IMR-90 (cell line): Measurements from ENCODE around the gene SLC51A. TPM values are rescaled to one million over a fixed set of nuclear protein-coding genes. Genes with fewer than 3 reads are reported as not detected.
A peak's percentile ranks its signal among the peaks of the same experiment; 100 is the strongest.

Source experiments
- ATAC-seq: fragments of 200-7000 bp; cut with Tn5 transposase; 2 replicates; pipeline ENCODE4 v1.9.1; 2020; ENCODE audit warnings: low read depth, mild to moderate bottlenecking, moderate library complexity
- BruUV-seq: library from RNA; stranded (reverse); fragments of 400-500 nt; replicated peaks from 2 replicates; lab custom pipeline; 2021; lab: Mats Ljungman, UMichigan
- CTCF ChIA-PET: fragments of 300-600 bp; formaldehyde crosslinking; extraction: SDS; loops from one replicate; lab custom pipeline; 2021; ENCODE audit warnings: antibody characterized with exemption; lab: Yijun Ruan, JAX
- POLR2A ChIA-PET: fragments of 300-600 bp; sonication (Branson Sonifier 250); formaldehyde crosslinking; loops from one replicate; lab custom pipeline; 2022; ENCODE audit warnings: antibody characterized with exemption; ENCODE audit not compliant: unreplicated experiment; lab: Charles Lee
- DNase-seq: peaks from one replicate; pipeline ENCODE4 v3.0.0; 2013
- H2AFZ ChIP-seq: replicated peaks from 2 replicates; pipeline ENCODE3; 2013; ENCODE audit warnings: low read length, mild to moderate bottlenecking; ENCODE audit not compliant: poor library complexity
- H2AK5ac ChIP-seq: 2 replicates; pipeline ENCODE4 v1.6.1; 2013; ENCODE audit warnings: low read depth, low read length, inconsistent platforms
- H2AK9ac ChIP-seq: replicated peaks from 2 replicates; pipeline ENCODE3; 2013; ENCODE audit warnings: mild to moderate bottlenecking, low read depth, low read length, moderate library complexity; ENCODE audit not compliant: poor library complexity
- H2BK120ac ChIP-seq: 2 replicates; pipeline ENCODE4 v1.6.1; 2013; ENCODE audit warnings: low read depth, low read length, inconsistent platforms
- H2BK15ac ChIP-seq: 3 replicates; pipeline ENCODE4 v1.6.1; 2013; ENCODE audit warnings: low read depth, low read length, inconsistent platforms
- H2BK20ac ChIP-seq: 2 replicates; pipeline ENCODE4 v1.6.1; 2013; ENCODE audit warnings: low read depth, mild to moderate bottlenecking, inconsistent platforms, low read length, moderate library complexity
- H2BK5ac ChIP-seq: 2 replicates; pipeline ENCODE4 v1.6.1; 2013; ENCODE audit warnings: mild to moderate bottlenecking, low read depth, low read length, inconsistent platforms; ENCODE audit not compliant: poor library complexity, severe bottlenecking
- H3K14ac ChIP-seq: replicated peaks from 2 replicates; pipeline ENCODE4 v1.6.1; 2013; ENCODE audit warnings: low read depth, low read length, inconsistent platforms
- H3K18ac ChIP-seq: 2 replicates; pipeline ENCODE4 v1.6.1; 2013; ENCODE audit warnings: low read depth, low read length, control low read depth
- H3K23ac ChIP-seq: 2 replicates; pipeline ENCODE4 v1.6.1; 2013; ENCODE audit warnings: low read depth, low read length, inconsistent platforms
- H3K27ac ChIP-seq: 2 replicates; pipeline ENCODE4 v1.5.1; 2013; ENCODE audit warnings: mild to moderate bottlenecking, control low read depth, low read length; ENCODE audit not compliant: insufficient read depth
- H3K27me3 ChIP-seq: 2 replicates; pipeline ENCODE4 v1.6.1; 2013; ENCODE audit warnings: low read length; ENCODE audit not compliant: control insufficient read depth, insufficient read depth
- H3K36me3 ChIP-seq: 2 replicates; pipeline ENCODE4 v1.6.1; 2013; ENCODE audit warnings: low read length, mixed read lengths; ENCODE audit not compliant: control insufficient read depth, insufficient read depth
- H3K4ac ChIP-seq: 2 replicates; pipeline ENCODE4 v1.6.1; 2013; ENCODE audit warnings: low read depth, low read length, inconsistent platforms
- H3K4me1 ChIP-seq: 2 replicates; pipeline ENCODE4 v1.6.1; 2013; ENCODE audit warnings: low read length, mixed read lengths; ENCODE audit not compliant: control insufficient read depth, insufficient read depth
- H3K4me2 ChIP-seq: 2 replicates; pipeline ENCODE4 v1.6.1; 2013; ENCODE audit warnings: low read depth, mild to moderate bottlenecking, control low read depth, low read length, moderate library complexity
- H3K4me3 ChIP-seq: 2 replicates; pipeline ENCODE4 v1.5.1; 2013; ENCODE audit warnings: low read depth, mild to moderate bottlenecking, control low read depth, low read length, moderate library complexity; ENCODE audit not compliant: insufficient read depth
- H3K56ac ChIP-seq: 2 replicates; pipeline ENCODE4 v1.6.1; 2013; ENCODE audit warnings: low read length, inconsistent platforms; ENCODE audit not compliant: insufficient read depth; ENCODE audit errors: extremely low read depth
- H3K79me1 ChIP-seq, 2 experiments: 2 replicates each; pipeline ENCODE4 v1.6.1; 2013; ENCODE audit warnings: low read length in 2 of 2, inconsistent platforms in 1 of 2, low read depth in 1 of 2
- H3K9ac ChIP-seq: 2 replicates; pipeline ENCODE4 v1.6.1; 2013; ENCODE audit warnings: low read depth, low read length, control low read depth
- H3K9me1 ChIP-seq: 2 replicates; pipeline ENCODE4 v1.6.1; 2013; ENCODE audit warnings: low read length, inconsistent platforms; ENCODE audit not compliant: insufficient read depth
- H3K9me3 ChIP-seq: 2 replicates; pipeline ENCODE4 v1.6.1; 2013; ENCODE audit warnings: low read length; ENCODE audit not compliant: control insufficient read depth, insufficient read depth
- H4K20me1 ChIP-seq: 2 replicates; pipeline ENCODE4 v1.6.1; 2013; ENCODE audit warnings: low read length, inconsistent platforms; ENCODE audit not compliant: insufficient read depth
- H4K5ac ChIP-seq: 2 replicates; pipeline ENCODE4 v1.6.1; 2013; ENCODE audit warnings: mild to moderate bottlenecking, low read depth, low read length, control low read depth
- H4K8ac ChIP-seq, 2 experiments: 2 replicates each; pipeline ENCODE4 v1.6.1; 2013; ENCODE audit warnings: low read depth in 2 of 2, low read length in 2 of 2, control low read depth in 1 of 2, inconsistent platforms in 1 of 2
- H4K91ac ChIP-seq: 2 replicates; pipeline ENCODE4 v1.6.1; 2013; ENCODE audit warnings: low read depth, low read length, inconsistent platforms; ENCODE audit not compliant: insufficient read depth
- BHLHE40 ChIP-seq: fragments of 150-350 bp; IDR thresholded peaks from 2 replicates; pipeline ENCODE4 v1.6.1; 2016; ENCODE audit warnings: mild to moderate bottlenecking, low read depth, low read length
- CEBPB ChIP-seq: IDR thresholded peaks from 2 replicates; pipeline ENCODE4 v1.6.1; 2012; ENCODE audit warnings: low read depth, low read length, improper control_type of control experiment
- CHD1 ChIP-seq: IDR thresholded peaks from 2 replicates; pipeline ENCODE4 v1.6.1; 2012; ENCODE audit warnings: low read depth, low read length, improper control_type of control experiment
- CTCF ChIP-seq: conservative IDR thresholded peaks from 2 replicates; pipeline ENCODE4 v1.5.1; 2012; ENCODE audit warnings: mild to moderate bottlenecking, low read depth, low read length, improper control_type of control experiment
- ELK1 ChIP-seq: fragments of 150-350 bp; IDR thresholded peaks from 2 replicates; pipeline ENCODE4 v1.6.1; 2016; ENCODE audit warnings: low read depth, mild to moderate bottlenecking, low read length, moderate library complexity, borderline replicate concordance
- MAFK ChIP-seq: IDR thresholded peaks from 2 replicates; pipeline ENCODE4 v1.6.1; 2012; ENCODE audit warnings: low read depth, low read length, improper control_type of control experiment
- MAZ ChIP-seq: IDR thresholded peaks from 2 replicates; pipeline ENCODE4 v1.6.1; 2012; ENCODE audit warnings: low read depth, mild to moderate bottlenecking, low read length, improper control_type of control experiment, moderate library complexity, borderline replicate concordance
- MXI1 ChIP-seq: IDR thresholded peaks from 2 replicates; pipeline ENCODE4 v1.6.1; 2012; ENCODE audit warnings: low read depth, mild to moderate bottlenecking, low read length, moderate library complexity, borderline replicate concordance
- NFE2L2 ChIP-seq: fragments of 150-350 bp; IDR thresholded peaks from 2 replicates; pipeline ENCODE4 v1.6.1; 2016; ENCODE audit warnings: low read depth, mild to moderate bottlenecking, low read length
- RAD21 ChIP-seq: IDR thresholded peaks from 2 replicates; pipeline ENCODE4 v1.6.1; 2012; ENCODE audit warnings: low read length, improper control_type of control experiment
- RCOR1 ChIP-seq: IDR thresholded peaks from 2 replicates; pipeline ENCODE4 v1.6.1; 2012; ENCODE audit warnings: mild to moderate bottlenecking, low read length, improper control_type of control experiment; ENCODE audit not compliant: insufficient replicate concordance
- RFX5 ChIP-seq: IDR thresholded peaks from 2 replicates; pipeline ENCODE4 v1.8.0; 2012; ENCODE audit warnings: low read depth, mild to moderate bottlenecking, low read length, moderate library complexity
- SMC3 ChIP-seq: fragments of 150-350 bp; IDR thresholded peaks from 2 replicates; pipeline ENCODE4 v1.6.1; 2016; ENCODE audit warnings: low read depth, mild to moderate bottlenecking, antibody characterized with exemption, low read length, moderate library complexity
- USF2 ChIP-seq: fragments of 150-350 bp; IDR thresholded peaks from 2 replicates; pipeline ENCODE4 v1.6.1; 2017; ENCODE audit warnings: mild to moderate bottlenecking, antibody characterized with exemption, low read length, low read depth
- WGBS, 2 experiments: methylation state at CpG; one replicate each; pipeline versions ENCODE4 v1.1.5 to v1.1.7; 2013; ENCODE audit warnings: missing lambda C conversion rate in 2 of 2; ENCODE audit not compliant: insufficient read length in 1 of 2; ENCODE audit errors: extremely low coverage in 2 of 2; 5-methylcytosine and 5-hydroxymethylcytosine counted together
- dilution Hi-C: fragments of 300-500 bp; cut with HindIII; formaldehyde crosslinking; loops from one replicate; pipeline ENCODE4 v1.14.3; 2018; ENCODE audit warnings: low sequenced_read_pairs; ENCODE audit not compliant: unreplicated experiment
- in situ Hi-C: fragments of 300-500 bp; cut with MboI; formaldehyde crosslinking; loops from 3 replicates; pipeline ENCODE4 v1.14.3; 2019; ENCODE audit warnings: low sequenced_read_pairs, inconsistent platforms, mixed read lengths
- intact Hi-C: fragments of 100-400 bp; cut with micrococcal nuclease; formaldehyde crosslinking; loops from 2 replicates; pipeline ENCODE4 v1.10.0; 2022
- polyA plus RNA-seq, 3 experiments: library from polyadenylated mRNA; depleted of rRNA; stranded (reverse); fragments of >200 nt; gene quantifications; 2 replicates each; pipeline ENCODE4 v1.2.3, GENCODE V29; 2012; ENCODE audit warnings: low replicate concordance in 1 of 3
- total RNA-seq: library from RNA; depleted of rRNA; stranded (reverse); fragments of >200 nt; gene quantifications from 2 replicates; pipeline ENCODE4 v1.2.3, GENCODE V29; 2012

Gene SLC51A
- total and polyA plus RNA-seq, 2 of the 4 experiments (the other 2 are of a cell fraction): not detected

GRCh38 chr3:196207833-196208607 is 8.3 kb upstream of the SLC51A start:
- no peak overlapping the region for H3K23ac ChIP-seq
- no peak for DNase-seq
- H2AK9ac ChIP-seq: no peak overlapping the region
- H2BK20ac ChIP-seq: no peak overlapping the region
- H4K8ac ChIP-seq: no peak overlapping the region
- POLR2A ChIA-PET: no interaction called here
- H3K36me3 ChIP-seq: no peaks in the 10 kb centered on the region
- in situ Hi-C loops (no loop called here), dilution Hi-C loops (no loop called here), intact Hi-C loops (loop anchor here (5.0 kb wide), 1 partner anchor 351 kb away; no protein-coding TSS in a partner anchor)
- ATAC-seq: peak; percentile 68
- peak overlapping the region; percentile 88 for H2AFZ ChIP-seq
- H2BK120ac ChIP-seq: no peak overlapping the region
- no peaks in the 10 kb centered on the region for H4K20me1 ChIP-seq
- no peak overlapping the region; the same call in 1 of the 2 replicates for H3K18ac ChIP-seq
- CTCF ChIA-PET: no interaction called here
- peaks cover 3% of the 10 kb centered on the region; the same call in 1 of the 2 replicates for H3K4me1 ChIP-seq
- peak overlapping the region; percentile 55 for H3K4me3 ChIP-seq
- no peak overlapping the region for H3K9ac ChIP-seq
- 27% methylated on average over 13 of the region's 49 CpGs; no CpG with 5 or more reads in 1 of the 2 experiments for WGBS, 2 experiments
- no peak overlapping the region for H3K56ac ChIP-seq
- peaks cover 22% of the 10 kb centered on the region for H3K27me3 ChIP-seq
- no peak overlapping the region for H3K27ac ChIP-seq
- H3K4ac ChIP-seq: no peak overlapping the region
- no peak overlapping the region for H4K91ac ChIP-seq
- H3K14ac ChIP-seq: no peak overlapping the region; the same call in 1 of the 2 replicates
- no peak overlapping the region for H2BK15ac ChIP-seq
- no TSS peak for BruUV-seq
- 0 out of 2 replicates have a peak, but pooled peaks cover 1% of the 10 kb centered on the region for H3K9me3 ChIP-seq
- no peaks in the 10 kb centered on the region for H3K79me1 ChIP-seq
- no peak overlapping the region for H2BK5ac ChIP-seq
- H3K9me1 ChIP-seq: no peaks in the 10 kb centered on the region; the same call in 1 of the 2 replicates
- no peak overlapping the region for H2AK5ac ChIP-seq
- H3K4me2 ChIP-seq: peak overlapping the region; percentile 97
- no peak overlapping the region for H4K5ac ChIP-seq
- TF ChIP-seq CEBPB: no peak
- TF ChIP-seq MXI1: no peak
- TF ChIP-seq BHLHE40: no peak
- no peak for TF ChIP-seq CTCF
- TF ChIP-seq SMC3: no peak
- TF ChIP-seq RFX5: no peak
- no peak for TF ChIP-seq MAZ
- TF ChIP-seq NFE2L2: no peak
- no peak for TF ChIP-seq MAFK
- TF ChIP-seq RAD21: no peak
- no peak for TF ChIP-seq ELK1
- no peak for TF ChIP-seq USF2
- TF ChIP-seq RCOR1: no peak
- TF ChIP-seq CHD1: no peak
